ENCODE data around the gene TMED4. TPM values are rescaled to one million over a fixed set of nuclear protein-coding genes. Genes with fewer than 3 reads are reported as not detected.

TMED4 gene
- total and polyA plus RNA-seq, 2 donors (not counting 3 experiments of a cell fraction or from before 2014, with no cell fraction given), result 63.4 to 89.7 TPM

- no peaks in the 10 kb centered on the region for H3K27me3 ChIP-seq (ENCODE audit: control insufficient read depth in 2 of 2, insufficient read depth in 2 of 2, low read length in 2 of 2)
- H3K4me1 ChIP-seq (ENCODE audit: control insufficient read depth, extremely low read depth, insufficient read depth, low read length), result no peaks in the 10 kb centered on the region
- no peak overlapping the region for H3K27ac ChIP-seq (ENCODE audit: insufficient read depth, low read depth, low read length)
- TF ChIP-seq EZH2 (IDR thresholded peaks at IDR 0.05; ENCODE audit: borderline replicate concordance, low read depth, low read length, severe bottlenecking) (no peak), POLR2AphosphoS5 (IDR thresholded peaks at IDR 0.05; ENCODE audit: insufficient read depth, low read depth, low read length) (no peak), POLR2A (IDR thresholded peaks at IDR 0.05; ENCODE audit: low read depth, low read length) (no peak), CTCF (IDR thresholded peaks at IDR 0.05; ENCODE audit: extremely low read depth in 1 of 2, insufficient read depth in 1 of 2, low read depth in 1 of 2, low read length in 2 of 2) (no peak), GATA2 (IDR thresholded peaks at IDR 0.05; ENCODE audit: insufficient read depth, insufficient read length, low read depth, low read length) (no peak), MAX (IDR thresholded peaks at IDR 0.05; ENCODE audit: insufficient read depth, insufficient read length) (no peak), JUN (IDR thresholded peaks at IDR 0.05; ENCODE audit: borderline replicate concordance, insufficient read depth, insufficient read length, low read depth) (no peak), FOS (IDR thresholded peaks at IDR 0.05; ENCODE audit: borderline replicate concordance, insufficient read depth, low read length) (no peak), MYC (IDR thresholded peaks at IDR 0.05; ENCODE audit: low read depth, low read length) (no peak)
- H3K4me2 ChIP-seq (ENCODE audit: insufficient read depth, low read length), result no peak overlapping the region
- H3K79me2 ChIP-seq (ENCODE audit: control insufficient read depth, insufficient read depth, low read length), result no peaks in the 10 kb centered on the region
- ChIA-PET POLR2A (no interaction called here), CTCF (interaction anchor here (1.3 to 2.0 kb wide), 3 partner anchors 8 to 185 kb away, joined by 3 to 17 read pairs (median 3); no protein-coding TSS in a partner anchor)
- BruUV-seq (replicated peaks), result no TSS peak
- H3K36me3 ChIP-seq (ENCODE audit: control insufficient read depth in 2 of 2, extremely low read depth in 1 of 2, insufficient read depth in 2 of 2, low read length in 2 of 2), result no peaks in the 10 kb centered on the region
- H3K9me1 ChIP-seq (replicated peaks; ENCODE audit: control insufficient read depth, extremely low read depth, insufficient read depth, low read length), result no peaks in the 10 kb centered on the region
- FAIRE-seq (no peak), DNase-seq (ENCODE audit: low read depth, low spot score) (no peak)
- H3K9ac ChIP-seq (replicated peaks; ENCODE audit: extremely low read depth, insufficient read depth, low read length), result no peak overlapping the region
- no peak overlapping the region for H3K4me3 ChIP-seq (replicated peaks in 1 of 3; ENCODE audit: insufficient read depth in 1 of 3, low read depth in 1 of 3, low read length in 3 of 3)
- dilution Hi-C loops (cut with MboI; ENCODE audit: extremely low pct_ligation_motif_present, low sequenced_read_pairs) (no loop called here), intact Hi-C loops (cut with micrococcal nuclease) (no loop called here)
- no peaks in the 10 kb centered on the region for H3K9me3 ChIP-seq (replicated peaks; ENCODE audit: control insufficient read depth, insufficient read depth, low read length)
- no peaks in the 10 kb centered on the region for H4K20me1 ChIP-seq (replicated peaks; ENCODE audit: control insufficient read depth, extremely low read depth, insufficient read depth, low read length)
- no peak overlapping the region for H2AFZ ChIP-seq (ENCODE audit: low read depth, low read length)
These were observed 48.6 kb downstream of the TMED4 start for GRCh38 chr7:44533301-44534055.
